Endothelial cell of umbilical vein (primary cell): ENCODE data around the gene VSTM2B. TPM values are rescaled to one million over a fixed set of nuclear protein-coding genes. Genes with fewer than 3 reads are reported as not detected.

ENCODE experiments used
- BruUV-seq: library from RNA; stranded (reverse); fragments of 400-500 nt; replicated peaks from 2 replicates; lab custom pipeline; 2021; lab: Mats Ljungman, UMichigan
- CTCF ChIA-PET: fragments of 300-600, 350-600 bp; sonication (Branson Sonifier 250); formaldehyde crosslinking; loops from one replicate; lab custom pipeline; 2021; ENCODE audit warnings: antibody characterized with exemption, inconsistent platforms; lab: Charles Lee
- POLR2A ChIA-PET: fragments of 300-600, 350-600 bp; sonication (Branson Sonifier 250); formaldehyde crosslinking; loops from one replicate; lab custom pipeline; 2021; ENCODE audit warnings: antibody characterized with exemption, inconsistent platforms; lab: Charles Lee
- DNase-seq: peaks from one replicate; pipeline ENCODE4 v3.0.0-alpha.2; 2011; ENCODE audit warnings: low read depth, low spot score
- FAIRE-seq: peaks from 2 replicates; lab custom pipeline; 2011; peaks lifted over from hg19 to GRCh38; lab: Jason Lieb, UNC
- H2AFZ ChIP-seq: 2 replicates; pipeline ENCODE4 v1.6.0; 2012; ENCODE audit warnings: low read depth, low read length, control low read depth, inconsistent platforms
- H3K27ac ChIP-seq: 2 replicates; pipeline ENCODE4 v1.5.1; 2011; ENCODE audit warnings: low read depth, mild to moderate bottlenecking, control low read depth, low read length, moderate library complexity; ENCODE audit not compliant: insufficient read depth
- H3K27me3 ChIP-seq, 2 experiments: 2 replicates each; pipeline versions ENCODE4 v1.6.0 to v1.6.1; 2011; ENCODE audit warnings: low read length in 2 of 2, mixed read lengths in 1 of 2; ENCODE audit not compliant: control insufficient read depth in 2 of 2, insufficient read depth in 2 of 2
- H3K36me3 ChIP-seq, 2 experiments: 2 replicates in 1 of 2; 3 replicates in 1 of 2; pipeline ENCODE4 v1.5.1; 2011; ENCODE audit warnings: low read length in 2 of 2, mild to moderate bottlenecking in 1 of 2, moderate library complexity in 1 of 2; ENCODE audit not compliant: control insufficient read depth in 2 of 2, insufficient read depth in 2 of 2; ENCODE audit errors: extremely low read depth in 1 of 2
- H3K4me1 ChIP-seq: 3 replicates; pipeline ENCODE4 v1.5.1; 2011; ENCODE audit warnings: mild to moderate bottlenecking, low read length; ENCODE audit not compliant: control insufficient read depth, insufficient read depth; ENCODE audit errors: extremely low read depth
- H3K4me2 ChIP-seq: 2 replicates; pipeline ENCODE4 v1.6.1; 2011; ENCODE audit warnings: low read length, control low read depth, mixed read lengths; ENCODE audit not compliant: insufficient read depth
- H3K4me3 ChIP-seq, 3 experiments: fragments of 200-600 bp in 1 of 3; sonication (generic), shearing (Covaris generic) in 1 of 3; replicated peaks in 1 of 3; 2 replicates each; pipeline ENCODE4 v1.5.1; 2011 to 2016; ENCODE audit warnings: control low read depth in 3 of 3, low read length in 3 of 3, mild to moderate bottlenecking in 2 of 3, inconsistent platforms in 1 of 3, low read depth in 1 of 3, moderate library complexity in 1 of 3; ENCODE audit not compliant: insufficient read depth in 1 of 3
- H3K79me2 ChIP-seq: 2 replicates; pipeline ENCODE4 v1.6.0; 2012; ENCODE audit warnings: low read length, inconsistent platforms; ENCODE audit not compliant: control insufficient read depth, insufficient read depth
- H3K9ac ChIP-seq: replicated peaks from 2 replicates; pipeline ENCODE3; 2011; ENCODE audit warnings: low read length, control low read depth; ENCODE audit not compliant: insufficient read depth; ENCODE audit errors: extremely low read depth
- H3K9me1 ChIP-seq: replicated peaks from 3 replicates; pipeline ENCODE4 v1.6.0; 2011; ENCODE audit warnings: mild to moderate bottlenecking, low read length; ENCODE audit not compliant: control insufficient read depth, insufficient read depth; ENCODE audit errors: extremely low read depth
- H3K9me3 ChIP-seq: replicated peaks from 2 replicates; pipeline ENCODE4 v1.5.1; 2012; ENCODE audit warnings: low read length, inconsistent platforms; ENCODE audit not compliant: control insufficient read depth, insufficient read depth
- H4K20me1 ChIP-seq: replicated peaks from 2 replicates; pipeline ENCODE3; 2011; ENCODE audit warnings: mild to moderate bottlenecking, low read length; ENCODE audit not compliant: control insufficient read depth, insufficient read depth; ENCODE audit errors: extremely low read depth
- EZH2 ChIP-seq: IDR thresholded peaks from 2 replicates; pipeline ENCODE4 v1.6.1; 2012; ENCODE audit warnings: borderline replicate concordance, low read depth, mild to moderate bottlenecking, moderate library complexity, low read length, inconsistent platforms; ENCODE audit not compliant: severe bottlenecking
- FOS ChIP-seq: IDR thresholded peaks from 2 replicates; pipeline ENCODE4 v1.6.1; 2011; ENCODE audit warnings: mild to moderate bottlenecking, low read length, moderate library complexity, borderline replicate concordance; ENCODE audit not compliant: insufficient read depth
- GATA2 ChIP-seq: IDR thresholded peaks from 2 replicates; pipeline ENCODE4 v1.7.0; 2011; ENCODE audit warnings: low read depth, mild to moderate bottlenecking, moderate library complexity, mixed read lengths, low read length; ENCODE audit not compliant: insufficient read length, insufficient read depth
- JUN ChIP-seq: IDR thresholded peaks from 2 replicates; pipeline ENCODE4 v1.6.1; 2011; ENCODE audit warnings: borderline replicate concordance, low read depth; ENCODE audit not compliant: insufficient read length, insufficient read depth
- MYC ChIP-seq: IDR thresholded peaks from one replicate; pipeline ENCODE4 v1.6.1; 2011; ENCODE audit warnings: mild to moderate bottlenecking, low read depth, low read length
- POLR2A ChIP-seq: IDR thresholded peaks from 2 replicates; pipeline ENCODE4 v1.6.1; 2012; ENCODE audit warnings: low read depth, mild to moderate bottlenecking, control low read depth, low read length
- POLR2AphosphoS5 ChIP-seq: IDR thresholded peaks from 2 replicates; pipeline ENCODE4 v1.6.1; 2012; ENCODE audit warnings: low read depth, mild to moderate bottlenecking, control low read depth, low read length, moderate library complexity; ENCODE audit not compliant: insufficient read depth
- dilution Hi-C: fragments of 300-500 bp; cut with MboI; formaldehyde crosslinking; loops from one replicate; pipeline ENCODE4 v1.15.0; 2019; ENCODE audit warnings: low sequenced_read_pairs; ENCODE audit not compliant: extremely low pct_ligation_motif_present
- intact Hi-C: fragments of 100-400 bp; cut with micrococcal nuclease; formaldehyde crosslinking; loops from one replicate; pipeline ENCODE4 v1.10.0; 2022
- polyA plus RNA-seq, 4 experiments: library from polyadenylated mRNA; depleted of rRNA in 3 of 4; stranded (reverse) in 3 of 4; unstranded in 1 of 4; fragments of >200 nt; gene quantifications; 2 replicates each; pipeline versions ENCODE4 v1.2.1 to v1.2.3, GENCODE V29; 2011 to 2012; ENCODE audit warnings: missing spikeins in 1 of 4
- total RNA-seq: library from RNA; stranded (reverse); gene quantifications from 2 replicates; pipeline ENCODE4 v1.2.3, GENCODE V29; 2021
- TF ChIP-seq, protein P1 (sequence below), 2 donors: IDR thresholded peaks; 1 replicate in 1 of 2; 2 replicates in 1 of 2; pipeline ENCODE4 v1.5.1; 2011; ENCODE audit warnings: low read length in 2 of 2, mild to moderate bottlenecking in 2 of 2, moderate library complexity in 2 of 2, control low read depth in 1 of 2, inconsistent platforms in 1 of 2, low read depth in 1 of 2; ENCODE audit not compliant: insufficient read depth in 1 of 2; ENCODE audit errors: extremely low read depth in 1 of 2
- TF ChIP-seq, protein P2 (sequence below): IDR thresholded peaks from 2 replicates; pipeline ENCODE4 v1.6.1; 2011; ENCODE audit not compliant: insufficient read depth, insufficient read length

Gene VSTM2B
- total and polyA plus RNA-seq, 2 donors (not counting 3 experiments of a cell fraction or from before 2014, with no cell fraction given), result not detected

DNA sequence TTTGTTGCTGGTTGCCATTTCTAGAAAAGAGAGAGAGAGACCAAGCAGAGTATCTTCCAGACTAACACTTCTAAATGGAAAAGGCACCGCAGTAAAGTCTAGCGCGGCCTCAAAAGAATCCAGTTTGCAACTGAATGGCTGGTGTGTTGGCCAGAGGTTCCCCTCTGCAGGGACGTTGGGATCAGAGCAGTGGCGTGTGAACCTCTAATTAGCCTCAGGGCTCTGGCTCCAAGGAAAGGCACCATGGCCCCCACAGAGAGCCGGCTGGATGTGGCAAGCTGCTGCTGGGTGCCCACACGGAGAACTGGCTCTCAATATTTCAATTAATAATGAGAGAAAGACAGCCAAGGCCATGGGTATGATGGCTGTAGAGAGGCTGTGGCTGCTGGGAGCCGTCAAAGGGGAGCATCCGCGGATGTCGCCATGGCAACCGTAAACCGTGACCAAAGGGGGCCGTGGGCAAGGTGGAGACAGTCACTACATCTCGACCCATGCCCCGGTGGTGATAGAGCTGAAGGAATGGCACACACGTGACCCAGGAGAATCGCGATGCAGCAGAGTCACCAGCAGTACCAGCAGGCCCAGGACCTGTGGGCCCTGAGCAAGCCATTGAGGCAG lies 9.5 kb downstream of the VSTM2B start:
- Histone ChIP-seq H4K20me1 (no peaks in the 10 kb centered on the region), H3K9me1 (no peaks in the 10 kb centered on the region), H3K27ac (no peak overlapping the region), H3K4me2 (no peak overlapping the region), H3K9ac (no peak overlapping the region), H3K4me3 (no peak overlapping the region), H3K36me3 (no peaks in the 10 kb centered on the region), H3K4me1 (no peaks in the 10 kb centered on the region), H2AFZ (no peak overlapping the region), H3K27me3 (peaks cover 4 to 7% of the 10 kb centered on the region in 2 experiments), H3K79me2 (no peaks in the 10 kb centered on the region), H3K9me3 (no peaks in the 10 kb centered on the region)
- POLR2A ChIA-PET, result no interaction called here
- no peak for DNase-seq
- BruUV-seq, result no TSS peak
- no peak for TF ChIP-seq POLR2A
- TF ChIP-seq GATA2, result no peak
- no peak for TF ChIP-seq EZH2
- intact Hi-C loops, result no loop called here
- FAIRE-seq, result no peak
- dilution Hi-C loops, result no loop called here
- CTCF ChIA-PET, result no interaction called here

DNA sequence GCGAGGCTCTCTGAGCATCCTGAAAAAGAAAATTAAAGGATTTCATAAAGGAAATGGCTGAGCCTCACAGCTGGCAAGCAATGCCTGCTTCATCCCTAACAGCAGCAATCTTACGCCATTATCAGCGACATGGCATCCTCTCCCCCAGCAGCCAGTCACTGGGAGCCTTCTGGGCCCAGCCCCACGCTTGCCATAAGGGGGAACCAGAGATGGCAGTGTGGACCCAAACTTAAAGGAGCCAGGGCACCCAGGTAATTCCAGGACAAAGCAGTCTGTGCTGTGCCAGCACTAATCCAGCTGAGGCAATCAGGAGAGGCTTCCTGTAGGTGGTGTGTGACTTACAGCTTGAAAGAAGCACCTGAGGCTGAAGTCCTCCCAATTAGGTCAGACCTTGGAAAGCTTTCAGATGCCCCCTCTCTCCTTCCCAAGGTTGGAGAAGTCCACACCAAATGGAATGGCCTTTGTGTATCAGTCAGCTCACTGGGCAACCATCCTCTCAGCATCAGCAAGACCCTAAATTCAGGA lies 10.3 kb downstream of the VSTM2B start:
- Histone ChIP-seq H3K79me2 (no peaks in the 10 kb centered on the region), H3K27me3 (peaks cover 0 to 2% of the 10 kb centered on the region in 2 experiments), H4K20me1 (no peaks in the 10 kb centered on the region), H3K9me3 (no peaks in the 10 kb centered on the region), H2AFZ (no peak overlapping the region), H3K4me2 (no peak overlapping the region), H3K9ac (no peak overlapping the region), H3K9me1 (no peaks in the 10 kb centered on the region), H3K27ac (no peak overlapping the region), H3K4me3 (no peak overlapping the region), H3K4me1 (no peaks in the 10 kb centered on the region), H3K36me3 (no peaks in the 10 kb centered on the region)
- FAIRE-seq (no peak), DNase-seq (no peak)
- TF ChIP-seq EZH2 (no peak), JUN (no peak), GATA2 (no peak), POLR2A (no peak), MYC (no peak), FOS (no peak), POLR2AphosphoS5 (no peak)
- TF ChIP-seq, protein P1, sequence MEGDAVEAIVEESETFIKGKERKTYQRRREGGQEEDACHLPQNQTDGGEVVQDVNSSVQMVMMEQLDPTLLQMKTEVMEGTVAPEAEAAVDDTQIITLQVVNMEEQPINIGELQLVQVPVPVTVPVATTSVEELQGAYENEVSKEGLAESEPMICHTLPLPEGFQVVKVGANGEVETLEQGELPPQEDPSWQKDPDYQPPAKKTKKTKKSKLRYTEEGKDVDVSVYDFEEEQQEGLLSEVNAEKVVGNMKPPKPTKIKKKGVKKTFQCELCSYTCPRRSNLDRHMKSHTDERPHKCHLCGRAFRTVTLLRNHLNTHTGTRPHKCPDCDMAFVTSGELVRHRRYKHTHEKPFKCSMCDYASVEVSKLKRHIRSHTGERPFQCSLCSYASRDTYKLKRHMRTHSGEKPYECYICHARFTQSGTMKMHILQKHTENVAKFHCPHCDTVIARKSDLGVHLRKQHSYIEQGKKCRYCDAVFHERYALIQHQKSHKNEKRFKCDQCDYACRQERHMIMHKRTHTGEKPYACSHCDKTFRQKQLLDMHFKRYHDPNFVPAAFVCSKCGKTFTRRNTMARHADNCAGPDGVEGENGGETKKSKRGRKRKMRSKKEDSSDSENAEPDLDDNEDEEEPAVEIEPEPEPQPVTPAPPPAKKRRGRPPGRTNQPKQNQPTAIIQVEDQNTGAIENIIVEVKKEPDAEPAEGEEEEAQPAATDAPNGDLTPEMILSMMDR (IDR thresholded peaks at IDR 0.05; ENCODE audit: extremely low read depth in 1 of 2, insufficient read depth in 1 of 2, low read depth in 1 of 2, low read length in 2 of 2), result no peak
- TF ChIP-seq, protein P2, sequence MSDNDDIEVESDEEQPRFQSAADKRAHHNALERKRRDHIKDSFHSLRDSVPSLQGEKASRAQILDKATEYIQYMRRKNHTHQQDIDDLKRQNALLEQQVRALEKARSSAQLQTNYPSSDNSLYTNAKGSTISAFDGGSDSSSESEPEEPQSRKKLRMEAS, result no peak
- intact Hi-C loops, result no loop called here
- CTCF ChIA-PET, result no interaction called here
- dilution Hi-C loops, result no loop called here
- BruUV-seq, result no TSS peak
- POLR2A ChIA-PET, result no interaction called here
